Spleen (tissue), 11 donors: ENCODE results near the gene POU3F4. TPM values are rescaled to one million over a fixed set of nuclear protein-coding genes. Genes with fewer than 3 reads are reported as not detected.

Experiments used
- DNase-seq: peaks from one replicate; pipeline ENCODE4 v3.0.0-alpha.2; 2020
- H3K27ac ChIP-seq, 8 donors: fragments of 200-600 bp; sonication (generic) in 7 of 8; 1 replicate in 4 of 8; 2 replicates in 4 of 8; pipeline versions ENCODE4 v1.5.0 to v1.8.0; 2016 to 2021; ENCODE audit warnings: inconsistent platforms in 4 of 8, mild to moderate bottlenecking in 4 of 8, moderate library complexity in 1 of 8
- H3K27me3 ChIP-seq, 7 donors: fragments of 200-600 bp; sonication (generic) in 6 of 7; replicated peaks in 1 of 7; 1 replicate in 4 of 7; 2 replicates in 3 of 7; pipeline versions ENCODE4 v1.5.0 to v1.8.0; 2016 to 2021; ENCODE audit warnings: inconsistent platforms in 3 of 7, mild to moderate bottlenecking in 1 of 7
- H3K36me3 ChIP-seq, 6 donors: fragments of 200-600 bp; sonication (generic) in 5 of 6; 1 replicate in 4 of 6; 2 replicates in 2 of 6; pipeline versions ENCODE4 v1.5.0 to v1.8.0; 2016 to 2021; ENCODE audit warnings: inconsistent platforms in 2 of 6
- H3K4me1 ChIP-seq, 6 donors: fragments of 200-600 bp; sonication (generic) in 5 of 6; 1 replicate in 3 of 6; 2 replicates in 3 of 6; pipeline versions ENCODE4 v1.5.0 to v1.8.0; 2016 to 2021; ENCODE audit warnings: inconsistent platforms in 3 of 6
- H3K4me3 ChIP-seq, 8 donors: fragments of 200-600 bp; sonication (generic) in 7 of 8; 1 replicate in 4 of 8; 2 replicates in 4 of 8; pipeline versions ENCODE4 v1.5.0 to v1.8.0; 2016 to 2021; ENCODE audit warnings: inconsistent platforms in 4 of 8, mild to moderate bottlenecking in 4 of 8, moderate library complexity in 2 of 8
- H3K9me3 ChIP-seq, 8 donors: fragments of 200-600 bp; sonication (generic) in 7 of 8; 1 replicate in 4 of 8; 2 replicates in 4 of 8; pipeline versions ENCODE4 v1.5.0 to v1.8.0; 2016 to 2021; ENCODE audit warnings: inconsistent platforms in 4 of 8
- CTCF ChIP-seq, 11 experiments: fragments of 200-600 bp in 7 of 11; fragments of 450-650 bp in 4 of 11; sonication (generic) in 4 of 11; IDR thresholded peaks in 8 of 11; conservative IDR thresholded peaks in 3 of 11; 1 replicate in 7 of 11; 2 replicates in 4 of 11; pipeline versions ENCODE4 v1.4.0 to v1.8.0; 2016 to 2021; ENCODE audit warnings: antibody characterized with exemption in 11 of 11, inconsistent platforms in 4 of 11, mild to moderate bottlenecking in 1 of 11
- POLR2A ChIP-seq, 3 donors: fragments of 450-650 bp; IDR thresholded peaks; one replicate each; pipeline ENCODE4 v1.5.1; 2017; ENCODE audit warnings: antibody characterized with exemption in 3 of 3, mild to moderate bottlenecking in 1 of 3
- POLR2AphosphoS5 ChIP-seq, 3 donors: sonication (generic); formaldehyde crosslinking; IDR thresholded peaks; one replicate each; pipeline ENCODE4 v1.5.1; 2017; ENCODE audit warnings: antibody characterized with exemption in 3 of 3
- WGBS, 5 donors: extraction: QIAGEN DNeasy Blood & Tissue Kit in 3 of 5; methylation state at CpG; one replicate each; pipeline versions ENCODE4 v1.1.5 to v1.1.7; 2013 to 2018; 5-methylcytosine and 5-hydroxymethylcytosine counted together
- intact Hi-C: fragments of 100-400 bp; cut with DNase I; formaldehyde crosslinking; loops from one replicate; pipeline ENCODE4 v1.15.0; 2023; ENCODE audit warnings: low total_unique reads
- polyA plus RNA-seq, 3 donors: library from polyadenylated mRNA; stranded (reverse); fragments of 200-250 nt; gene quantifications; one replicate each; pipeline ENCODE4 v1.2.1, GENCODE V29; 2013
- total RNA-seq, 7 donors: library from RNA; depleted of rRNA in 3 of 7; stranded (reverse); fragments of >200 nt in 3 of 7; fragmentation: NEBNext Ultra II Directional in 4 of 7; extraction: Animal tissue kit (Norgen Biotek cat#: 25700) in 4 of 7; gene quantifications; one replicate each; pipeline versions ENCODE4 v1.1.0 to v1.2.1, GENCODE V29; 2016 to 2021
- donor health status: healthy with polysubstance abuse.
- donor health status: DM: no; HTN: no; CAD: no; lungs with moderate emphysema.
- donor health status: DM: no; HTN: no; CAD: no.
- donor health status: Bipolar disorder and iron deficiency.
- donor health status: healthy.
- donor health status: DM: no; HTN: no; CAD: no.
- donor health status: DM: yes; HTN: yes; CAD: no.

The POU3F4 gene
- total and polyA plus RNA-seq, 10 donors: not detected

GRCh38 chrX:83521905-83522304, 13.8 kb downstream of the POU3F4 start:
- Histone ChIP-seq H3K27me3 (peaks cover 0 to 13% (median 0%) of the 10 kb centered on the region in 7 donors), H3K4me3 (no peak overlapping the region), H3K27ac (no peak overlapping the region), H3K4me1 (no peaks in the 10 kb centered on the region), H3K9me3 (no peaks in the 10 kb centered on the region), H3K36me3 (no peaks in the 10 kb centered on the region)
- no peak for DNase-seq
- 76 to 91% (median 88%) methylated on average over 1 of the region's 1 CpG for WGBS, 5 donors
- TF ChIP-seq POLR2AphosphoS5 (IDR thresholded peaks at IDR 0.05): no peak
- TF ChIP-seq POLR2A (IDR thresholded peaks at IDR 0.05): no peak
- no peak for TF ChIP-seq CTCF (IDR thresholded peaks at IDR 0.05 in 8 of 11, conservative IDR thresholded peaks at IDR 0.05 in 3 of 11)
- intact Hi-C loops: no loop called here

DNA sequence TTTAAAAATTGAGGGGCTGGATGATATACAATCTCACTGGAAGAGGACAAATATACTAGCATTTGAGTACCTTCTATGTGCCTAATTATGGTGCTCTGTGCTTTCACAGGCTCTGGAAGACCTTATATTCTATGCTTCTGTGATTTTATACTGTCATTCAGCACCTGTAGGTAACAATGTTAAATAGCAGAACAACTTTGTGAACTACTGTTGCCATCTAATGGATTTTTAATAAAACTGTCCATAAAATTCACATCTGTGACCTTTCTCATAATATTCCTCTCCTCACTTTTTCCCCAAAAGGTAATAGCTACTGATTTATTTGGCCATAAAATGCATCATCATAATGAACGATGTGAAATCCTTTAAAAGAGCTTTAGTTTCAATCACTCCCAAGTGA, 21.9 kb downstream of the POU3F4 start:
- Histone ChIP-seq H3K27ac (no peak overlapping the region), H3K36me3 (no peaks in the 10 kb centered on the region), H3K4me3 (no peak overlapping the region), H3K27me3 (no peaks in the 10 kb centered on the region), H3K9me3 (no peaks in the 10 kb centered on the region), H3K4me1 (no peaks in the 10 kb centered on the region)
- WGBS, 5 donors: 50 to 74% (median 63%) methylated on average over 1 of the region's 1 CpG
- intact Hi-C loops: no loop called here
- TF ChIP-seq POLR2AphosphoS5 (IDR thresholded peaks at IDR 0.05): no peak
- TF ChIP-seq POLR2A (IDR thresholded peaks at IDR 0.05): no peak
- no peak for TF ChIP-seq CTCF (IDR thresholded peaks at IDR 0.05 in 8 of 11, conservative IDR thresholded peaks at IDR 0.05 in 3 of 11)
- DNase-seq: no peak

DNA sequence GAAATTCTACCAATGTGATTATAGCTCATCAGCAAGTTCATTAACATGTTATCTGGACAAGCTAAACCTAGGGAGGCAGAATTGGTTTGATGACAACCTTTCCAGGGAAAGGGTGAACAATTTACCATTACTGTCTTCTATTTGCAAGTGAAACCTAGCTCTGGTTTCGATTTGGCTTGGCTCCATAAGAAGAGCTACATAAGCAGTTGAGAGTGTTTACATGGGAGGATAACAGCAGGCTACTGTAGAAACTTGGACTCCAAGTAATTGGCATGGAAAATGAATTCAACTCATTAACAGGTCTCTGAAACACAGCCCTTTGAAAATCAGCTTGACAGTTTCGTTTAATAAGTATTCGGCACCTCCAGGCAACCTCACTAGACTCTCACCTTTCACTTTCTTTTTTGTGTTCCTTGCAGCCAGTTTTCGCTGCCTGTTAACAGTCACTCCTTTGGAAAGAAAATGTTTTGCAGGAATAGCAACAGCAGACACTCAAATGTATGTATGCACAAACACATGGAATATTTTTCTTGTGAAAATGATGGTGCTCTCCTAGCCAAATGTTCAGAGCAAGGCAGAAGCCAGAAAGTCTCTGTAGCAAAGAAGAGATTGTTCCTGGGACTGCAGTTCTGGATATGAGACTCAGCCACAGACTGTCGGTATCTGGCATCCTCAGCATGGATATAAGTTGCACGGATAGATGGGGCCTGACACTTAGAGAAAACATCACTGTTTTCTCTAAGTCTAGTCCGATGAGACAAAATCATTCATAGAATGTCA, 27.5 kb downstream of the POU3F4 start:
- DNase-seq: no peak
- intact Hi-C loops: no loop called here

More for the DNA sequence above, 27.5 kb downstream of the POU3F4 start:
- Histone ChIP-seq H3K4me3 (peak overlapping the region in 5 of 8 donors; percentile 3 to 55 (median 12)), H3K9me3 (no peaks in the 10 kb centered on the region), H3K27me3 (no peaks in the 10 kb centered on the region), H3K4me1 (no peaks in the 10 kb centered on the region), H3K36me3 (no peaks in the 10 kb centered on the region), H3K27ac (no peak overlapping the region)
- 49 to 66% (median 53%) methylated on average over 7 of the region's 7 CpGs for WGBS, 5 donors
- no peak for TF ChIP-seq POLR2A (IDR thresholded peaks at IDR 0.05)
- TF ChIP-seq POLR2AphosphoS5 (IDR thresholded peaks at IDR 0.05): no peak
- no peak for TF ChIP-seq CTCF (IDR thresholded peaks at IDR 0.05 in 8 of 11, conservative IDR thresholded peaks at IDR 0.05 in 3 of 11)
